ENCODE measurements around the gene UBASH3A.

- TF ChIP-seq CTCF (IDR thresholded peaks at IDR 0.05) (no peak), EP300 (IDR thresholded peaks at IDR 0.05) (no peak), POLR2AphosphoS5 (IDR thresholded peaks at IDR 0.05) (no peak)
Measured at GRCh38 chr21:42419845-42420244, 16.1 kb downstream of the UBASH3A start.
